HT-29 (cell line): ENCODE data around the gene SBSN. TPM values are rescaled to one million over a fixed set of nuclear protein-coding genes. Genes with fewer than 3 reads are reported as not detected.
A peak's percentile ranks its signal among the peaks of the same experiment; 100 is the strongest.

Experiments used
- DNase-seq: peaks from one replicate; pipeline ENCODE4 v3.0.0-alpha.2; 2015; ENCODE audit warnings: low spot score
- total RNA-seq: library from RNA; depleted of rRNA; stranded (reverse); fragments of >200 nt; shearing (Covaris generic); gene quantifications from 2 replicates; pipeline ENCODE4 v1.2.3, GENCODE V29; 2014

The SBSN gene
- total RNA-seq, 1 experiment from 2014 or later: not detected

- DNase-seq: peak; percentile 61
Observed at GRCh38 chr19:35509018-35509652, 19.0 kb downstream of the SBSN start.

DNA sequence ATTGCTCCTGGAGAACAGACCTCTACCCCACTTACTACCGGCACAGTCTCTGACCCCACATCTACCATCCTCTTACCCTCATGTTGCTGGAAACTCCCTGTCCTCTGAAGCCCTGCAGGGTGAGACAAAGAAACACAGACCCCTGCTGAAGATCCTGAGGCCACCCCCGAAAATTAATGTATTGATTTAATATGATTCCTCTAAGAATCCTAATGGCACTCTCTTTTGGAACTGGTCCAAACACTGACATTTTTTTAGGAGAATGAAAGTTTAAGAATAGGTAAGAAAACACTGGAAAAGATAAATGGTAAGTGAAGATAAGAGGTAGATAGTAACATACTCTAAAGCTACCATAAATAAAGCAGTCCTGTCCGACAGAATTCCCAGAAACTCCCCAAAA is 20.0 kb downstream of the SBSN start:
- no peak for DNase-seq

DNA sequence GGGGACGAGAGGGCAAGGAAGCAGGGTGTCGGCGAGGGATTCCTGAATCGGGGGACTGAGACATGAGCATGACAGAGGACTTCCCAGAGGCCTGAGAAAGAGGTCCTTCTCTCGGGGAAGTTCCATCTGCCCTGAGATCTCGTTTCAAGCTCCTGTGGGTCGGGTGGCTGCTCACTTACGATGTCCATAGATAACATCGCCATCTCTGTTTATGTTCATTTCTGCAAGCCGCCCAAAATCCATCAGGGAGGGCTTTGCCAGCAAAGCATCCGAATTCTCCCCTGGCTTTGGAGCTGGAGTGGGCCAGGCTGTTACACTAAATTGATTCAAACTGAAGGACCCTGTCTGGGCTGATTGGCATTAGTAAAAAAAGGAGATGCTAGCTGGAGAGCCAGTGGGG is 20.6 kb downstream of the SBSN start:
- DNase-seq: no peak

DNA sequence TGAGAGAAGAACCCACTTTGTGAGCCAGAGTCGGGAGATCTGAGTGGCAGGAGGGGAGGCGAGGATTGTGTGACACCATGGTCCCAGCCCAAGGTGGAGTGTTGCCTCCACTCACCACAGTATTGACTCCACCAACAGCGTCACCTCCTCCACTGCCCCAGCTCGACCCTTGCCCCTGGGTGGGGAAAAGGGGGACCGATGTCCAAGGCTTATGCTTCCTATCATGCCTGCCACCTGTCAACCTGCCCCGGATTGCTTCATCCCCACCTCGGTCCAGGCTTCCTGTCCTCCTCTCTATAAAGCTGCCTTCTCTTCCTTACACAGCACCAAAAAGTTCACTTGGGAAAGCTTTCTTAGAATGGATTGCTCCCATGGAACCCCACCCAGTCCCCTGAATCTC is 22.1 kb downstream of the SBSN start:
- DNase-seq: no peak

- no peak for DNase-seq
Observed at GRCh38 chr19:35502751-35503150, 25.4 kb downstream of the SBSN start.

GRCh38 chr19:35501684-35502083 is 26.4 kb downstream of the SBSN start:
- DNase-seq: no peak

GRCh38 chr19:35500611-35501010 is 27.5 kb downstream of the SBSN start:
- DNase-seq: no peak

GRCh38 chr19:35498984-35499527 is 29.1 kb downstream of the SBSN start:
- DNase-seq: no peak

DNA sequence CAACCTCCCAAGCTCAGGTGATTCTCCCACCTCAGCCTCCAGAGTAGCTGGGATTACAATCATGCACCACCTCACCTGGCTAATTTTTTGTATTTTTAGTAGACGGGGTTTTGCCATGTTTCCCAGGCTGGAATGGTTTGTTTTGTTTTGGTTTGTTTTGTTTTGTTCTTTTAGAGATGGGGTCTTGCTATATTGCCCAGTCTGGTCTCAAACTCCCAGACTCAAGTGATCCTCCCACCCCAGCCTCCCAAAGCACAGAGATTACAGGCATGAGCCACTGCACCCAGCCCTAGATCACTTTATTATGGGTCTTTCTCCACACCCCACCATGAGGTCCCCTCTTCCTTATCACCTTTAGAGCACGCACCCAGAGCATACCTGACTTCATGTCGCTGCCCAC is 29.9 kb downstream of the SBSN start:
- no peak for DNase-seq

GRCh38 chr19:35497406-35497805 is 30.7 kb downstream of the SBSN start:
- DNase-seq: no peak

DNA sequence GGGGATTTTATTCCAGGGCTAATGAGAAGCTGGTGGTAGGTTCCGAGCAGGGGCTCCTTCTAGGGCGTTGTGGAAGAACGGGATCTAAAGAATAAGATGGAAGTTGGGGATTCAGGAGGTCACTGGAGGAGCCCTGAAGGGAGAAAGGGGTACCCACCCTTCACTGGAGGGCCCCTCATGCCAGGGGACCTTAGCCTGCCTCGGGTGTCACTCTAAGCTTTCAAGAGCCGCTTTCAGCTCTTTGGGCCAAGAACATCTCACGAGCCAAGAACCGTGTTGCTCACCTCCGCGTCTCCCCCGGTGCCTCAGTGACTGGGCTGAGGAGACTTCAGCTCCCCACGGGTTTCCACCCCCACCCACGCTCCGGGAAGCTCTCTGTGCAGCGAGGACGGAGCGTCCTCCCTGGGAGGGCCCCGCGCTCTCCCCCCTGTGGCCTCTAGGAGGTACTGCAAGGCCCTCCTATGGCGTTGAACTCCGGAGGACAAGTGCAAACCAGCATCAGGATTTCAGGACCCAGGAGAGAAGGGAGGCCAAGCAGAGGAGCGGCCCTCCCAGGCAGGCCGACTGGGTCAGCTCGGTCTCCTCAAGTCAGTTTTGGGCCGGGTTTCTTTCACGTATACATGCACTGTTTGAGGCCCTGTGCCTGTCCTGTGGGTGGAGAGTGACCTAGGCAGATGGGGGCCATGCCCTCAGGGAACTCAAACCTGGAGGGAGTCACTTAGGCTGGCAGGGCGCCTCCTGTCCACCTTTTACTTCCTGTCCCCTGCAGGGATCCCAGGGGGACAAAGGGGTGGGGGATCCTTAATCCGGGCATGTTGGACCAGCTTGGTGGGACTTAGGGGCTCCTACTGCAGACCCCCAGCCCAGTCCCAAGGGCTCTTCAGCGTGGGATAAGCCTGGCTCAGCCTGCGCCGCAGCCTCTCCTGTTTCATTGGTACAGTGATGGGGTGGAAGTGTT is 32.7 kb downstream of the SBSN start:
- DNase-seq: peak; percentile 66

DNA sequence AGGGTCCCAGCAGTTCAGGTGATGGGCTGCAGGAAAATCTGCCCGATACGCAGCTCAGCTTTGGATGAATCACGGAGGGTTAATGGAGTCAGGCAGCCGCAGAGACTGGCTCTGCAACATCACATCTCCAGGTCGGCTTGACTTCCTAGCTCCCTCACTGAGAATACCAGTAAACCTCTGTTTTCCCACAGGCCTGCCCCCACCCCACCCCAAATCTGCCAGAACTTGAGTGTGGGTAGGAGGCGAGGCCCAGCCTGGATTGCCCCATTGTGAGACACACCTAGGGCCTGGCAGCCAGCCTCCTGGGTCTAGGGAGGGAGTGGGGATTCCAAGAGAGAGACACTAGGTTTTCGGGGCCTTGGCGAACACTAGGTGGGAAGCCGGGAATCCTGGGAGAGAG is 34.1 kb downstream of the SBSN start:
- DNase-seq: no peak

DNA sequence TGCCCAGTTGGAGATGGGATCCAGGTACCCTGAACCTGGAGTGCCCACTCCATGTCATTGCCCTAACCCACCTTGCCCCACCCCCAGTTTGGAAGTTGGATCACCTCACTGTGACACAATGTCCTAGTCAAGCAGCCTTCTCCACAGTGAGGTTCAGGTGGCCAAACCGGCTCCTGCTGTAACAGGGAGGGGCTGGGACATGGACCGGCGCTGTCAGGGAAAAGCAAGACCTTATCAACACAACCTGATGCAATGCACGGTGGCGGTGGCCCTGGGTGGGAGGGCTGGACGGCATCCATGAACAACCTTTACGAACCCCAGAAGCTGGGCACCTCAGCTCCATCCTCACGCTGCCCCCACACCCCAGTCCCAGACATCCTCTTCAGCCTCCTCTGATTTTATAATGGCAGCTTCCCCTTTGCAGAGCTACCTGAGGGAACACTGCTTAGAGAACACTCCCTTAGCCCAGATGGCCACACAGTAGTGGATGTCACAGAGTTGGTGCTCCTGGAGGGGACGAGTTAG is 36.2 kb downstream of the SBSN start:
- no peak for DNase-seq

DNA sequence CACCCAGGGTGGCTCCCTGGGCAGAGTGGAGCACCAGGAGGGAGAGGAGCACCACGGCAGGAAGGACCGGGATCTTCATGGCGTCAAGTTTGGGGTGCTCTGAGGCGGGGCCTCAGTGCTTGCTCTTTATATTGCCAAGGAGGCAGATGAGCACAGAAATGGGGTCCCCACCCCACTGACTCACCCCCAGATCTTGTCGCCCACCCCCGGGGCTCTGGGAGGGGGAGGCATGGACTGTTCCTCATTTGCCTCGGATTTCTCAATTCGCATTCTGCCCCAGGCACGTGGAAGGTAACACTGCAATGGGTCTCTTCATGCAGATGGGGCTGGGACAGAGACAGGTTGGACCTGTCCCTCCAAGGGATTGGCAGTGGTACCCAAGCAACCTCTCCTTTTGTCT is 37.7 kb downstream of the SBSN start, which contains the start of gene KRTDAP:
Gene KRTDAP, minus strand, starts transcription at position 101 of the 400 bp plus-strand sequence. Its CDS starts 22 bp downstream, at position 79.
- no peak for DNase-seq

DNA sequence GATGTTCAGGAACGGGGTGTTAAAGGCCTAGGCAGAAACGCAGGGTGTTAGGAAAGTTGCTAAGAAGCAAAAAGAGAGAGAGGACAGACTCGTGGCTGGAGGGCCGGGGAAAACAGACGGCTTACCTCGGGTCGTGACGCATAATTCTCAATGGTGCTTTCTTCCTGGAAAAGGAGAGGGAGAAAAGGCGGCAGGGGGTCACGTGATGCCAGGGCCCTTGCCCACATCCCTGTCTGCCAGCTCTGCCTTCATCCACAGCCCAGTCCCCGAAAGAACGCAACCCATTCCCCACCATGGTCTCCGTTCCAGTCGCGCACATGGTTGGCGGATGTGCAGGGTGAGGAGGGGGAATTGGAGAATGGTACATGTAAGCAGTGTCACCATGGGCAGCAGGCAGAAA is 39.4 kb downstream of the SBSN start:
- DNase-seq: no peak

GRCh38 chr19:35487656-35488182 is 40.4 kb downstream of the SBSN start:
- DNase-seq: no peak

DNA sequence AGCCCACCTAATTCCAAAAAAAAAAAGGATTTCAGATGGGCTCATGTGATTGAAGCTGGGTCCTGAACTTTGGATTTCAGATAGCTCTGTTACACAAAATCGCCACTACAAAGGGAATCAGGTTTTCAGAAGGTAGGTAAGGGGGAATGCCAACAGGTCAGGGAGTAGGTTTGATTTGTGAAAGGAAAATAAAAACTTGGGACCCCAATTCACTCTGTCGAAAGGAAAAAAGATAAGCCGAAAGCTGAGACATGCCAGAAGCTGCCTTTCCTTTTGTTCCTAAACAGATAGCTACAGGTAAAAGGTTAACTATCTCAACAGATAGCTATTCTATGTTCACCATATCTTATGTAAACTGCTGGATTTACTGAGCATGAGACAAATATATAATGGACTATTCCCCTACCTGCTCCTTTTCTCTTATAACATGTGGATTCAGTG is 41.8 kb downstream of the SBSN start:
- no peak for DNase-seq

DNA sequence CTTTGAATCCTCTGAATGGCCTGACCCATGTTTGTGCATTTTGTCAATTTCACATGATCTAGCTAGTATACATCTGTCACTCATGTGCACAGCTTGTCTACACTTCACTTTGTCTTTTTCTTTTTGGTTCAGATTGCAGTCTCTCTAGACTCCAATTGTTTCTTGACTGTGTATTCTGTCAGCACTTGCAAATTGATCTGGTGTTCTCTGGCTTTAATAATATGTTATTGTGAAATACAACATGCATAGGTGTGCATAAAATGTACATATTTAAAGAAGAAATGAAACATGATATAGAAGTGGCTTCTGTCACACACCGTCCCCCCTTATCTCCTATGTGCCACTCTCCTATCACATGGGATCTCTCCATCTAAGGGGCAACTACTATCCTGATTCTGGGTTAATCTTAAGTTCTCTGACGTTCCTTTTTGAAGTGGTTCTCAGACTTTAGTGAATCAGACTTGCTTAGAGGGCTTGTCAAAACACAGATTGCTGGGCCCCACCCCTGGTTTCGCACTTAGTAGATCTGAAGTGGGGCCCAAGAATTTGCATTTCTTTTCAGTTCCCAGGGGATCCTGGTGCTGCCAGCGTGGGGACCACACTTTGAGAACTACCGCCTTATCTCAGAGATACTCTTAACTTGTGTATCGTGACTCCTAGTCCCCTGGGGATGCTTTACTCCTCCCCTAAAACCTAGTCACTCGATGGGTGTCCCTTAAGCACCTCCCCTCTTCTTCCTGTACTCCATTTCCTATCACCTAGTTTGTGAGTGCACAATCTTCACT is 43.7 kb downstream of the SBSN start:
- no peak for DNase-seq

DNA sequence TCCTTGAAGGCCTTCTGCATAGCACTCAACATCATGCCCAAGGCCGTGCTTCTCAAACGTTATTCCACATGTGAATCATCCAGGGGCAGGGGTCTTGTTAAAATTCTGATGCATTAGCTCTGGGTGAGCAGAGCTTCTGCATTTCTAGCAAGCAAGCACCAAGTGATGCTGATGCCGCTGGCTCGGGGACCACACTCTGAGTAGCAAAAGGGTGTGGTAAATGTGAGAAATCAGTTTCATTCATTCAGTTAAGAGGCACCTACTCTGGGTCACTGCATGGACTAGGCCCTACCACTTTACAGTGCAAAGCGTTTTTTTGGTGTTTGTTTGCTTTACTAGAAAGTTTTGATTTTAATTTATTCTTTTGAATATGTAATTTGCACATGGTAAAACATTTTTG is 45.0 kb downstream of the SBSN start:
- no peak for DNase-seq

DNA sequence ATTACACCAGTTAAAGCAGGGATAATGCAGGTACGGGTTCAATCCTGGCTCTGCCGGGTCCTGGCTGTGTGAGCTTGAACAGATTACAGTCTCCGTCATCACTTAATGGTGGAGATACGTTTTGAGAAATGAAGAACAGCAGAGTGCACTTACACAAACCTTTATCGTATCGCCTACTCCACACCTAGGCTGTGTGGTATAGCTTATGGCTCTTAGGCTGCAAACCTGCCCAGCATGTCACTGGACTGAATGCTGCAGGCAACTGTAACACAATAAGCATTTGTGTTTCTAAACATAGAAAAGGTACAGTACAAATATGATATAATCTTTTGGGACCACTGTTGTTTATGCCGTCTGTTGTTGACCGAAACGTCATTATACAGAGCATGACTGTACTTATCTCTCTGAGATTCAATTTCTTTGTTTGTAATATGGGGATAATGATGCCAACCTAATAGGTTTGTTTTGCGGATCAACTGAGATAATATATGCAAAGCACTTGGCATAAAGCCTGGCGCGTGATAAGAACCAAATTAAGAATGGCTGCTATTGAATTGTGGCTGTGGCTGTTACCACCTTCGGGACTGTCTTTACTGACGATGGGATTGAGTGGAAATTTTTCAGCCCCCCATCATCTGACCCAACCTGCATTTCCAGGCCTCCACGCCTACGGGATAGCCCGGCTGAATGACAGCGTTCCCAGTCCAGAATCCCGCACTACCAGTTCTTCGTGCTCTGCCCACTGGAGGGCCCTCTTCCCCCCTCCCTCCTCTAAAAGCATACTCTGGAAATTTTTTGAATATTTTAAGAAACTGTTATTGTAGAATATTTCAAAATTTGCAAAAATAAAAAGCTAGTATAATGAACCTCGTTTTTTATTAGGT is 49.1 kb downstream of the SBSN start:
- DNase-seq: peak; percentile 30
